GM23248 (cell line): ENCODE measurements around the gene GPR31.
"Not testable (repeated sequence)": the region's sequence is repeated elsewhere in the genome, so short reads cannot be mapped to it uniquely, and the experiment has no call there.

Experiments used
- EZH2 ChIP-seq: fragments of 200-600 bp; sonication (generic); IDR thresholded peaks from 2 replicates; pipeline ENCODE4 v1.6.1; 2018; ENCODE audit warnings: antibody characterized with exemption, mild to moderate bottlenecking; ENCODE audit not compliant: insufficient read depth, poor library complexity, severe bottlenecking
- EZH2phosphoT487 ChIP-seq: fragments of 200-600 bp; sonication (generic); IDR thresholded peaks from 2 replicates; pipeline ENCODE4 v1.6.1; 2018; ENCODE audit warnings: antibody characterized with exemption, moderate library complexity, mild to moderate bottlenecking, low read depth; ENCODE audit not compliant: insufficient read depth

DNA sequence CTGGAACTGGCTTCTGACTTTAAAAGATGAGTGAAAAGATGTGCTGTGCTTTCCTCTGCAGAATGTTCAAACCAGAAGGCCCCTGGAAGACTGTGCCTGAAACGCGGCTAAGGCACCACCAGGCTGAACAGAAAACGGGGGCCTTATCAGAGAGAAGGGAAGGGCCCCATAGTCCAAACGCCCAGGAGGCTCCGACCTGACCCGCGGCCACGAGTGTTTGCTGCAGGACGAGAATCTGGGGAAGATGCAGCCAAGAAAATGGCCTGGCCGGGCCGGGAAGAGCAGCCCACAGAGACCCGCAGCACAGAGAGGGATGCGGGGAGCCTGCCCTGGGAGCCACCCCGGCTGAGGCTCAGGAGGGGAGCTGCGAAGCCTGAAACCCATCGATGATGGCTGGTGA lies 10.5 kb upstream of the GPR31 start:
- not testable (repeated sequence) for TF ChIP-seq EZH2, EZH2phosphoT487
